Ovary (tissue), 9 donors: ENCODE data around the gene EEF1AKMT4. TPM values are rescaled to one million over a fixed set of nuclear protein-coding genes. Genes with fewer than 3 reads are reported as not detected.

Experiments
- DNase-seq, 5 donors: peaks; one replicate each; pipeline ENCODE4 v3.0.0-alpha.2; 2019 to 2020
- H3K27ac ChIP-seq, 2 donors: fragments of 200-600 bp; one replicate each; pipeline versions ENCODE4 v1.5.1 to v1.8.0; 2019 to 2022
- H3K27me3 ChIP-seq: fragments of 200-600 bp; one replicate; pipeline ENCODE4 v1.8.0; 2022
- H3K36me3 ChIP-seq: fragments of 200-600 bp; sonication (generic); one replicate; pipeline ENCODE4 v1.5.1; 2019
- H3K4me1 ChIP-seq: one replicate; pipeline ENCODE4 v1.8.1; 2013; ENCODE audit warnings: mild to moderate bottlenecking, moderate library complexity; ENCODE audit not compliant: insufficient read depth
- H3K4me3 ChIP-seq: fragments of 200-600 bp; sonication (generic); one replicate; pipeline ENCODE4 v1.5.1; 2017
- H3K9me3 ChIP-seq, 2 donors: fragments of 200-600 bp in 1 of 2; sonication (generic) in 1 of 2; one replicate each; pipeline versions ENCODE4 v1.5.1 to v1.8.1; 2013 to 2019; ENCODE audit warnings: mild to moderate bottlenecking in 1 of 2, moderate library complexity in 1 of 2
- EP300 ChIP-seq: sonication (generic); formaldehyde crosslinking; IDR thresholded peaks from one replicate; pipeline ENCODE4 v1.6.1; 2017; ENCODE audit warnings: antibody characterized with exemption
- POLR2A ChIP-seq: fragments of 450-650 bp; IDR thresholded peaks from one replicate; pipeline ENCODE4 v1.6.1; 2017; ENCODE audit warnings: antibody characterized with exemption, mild to moderate bottlenecking, moderate library complexity
- WGBS, 3 donors: extraction: QIAGEN DNeasy Blood & Tissue Kit in 1 of 3; methylation state at CpG; one replicate each; pipeline versions ENCODE4 v1.1.5 to v1.1.7; 2013 to 2017; 5-methylcytosine and 5-hydroxymethylcytosine counted together
- intact Hi-C, 4 donors: fragments of 100-400 bp; cut with DNase I; formaldehyde crosslinking; loops; one replicate each; pipeline versions ENCODE4 v1.11.0 to v1.15.1; 2022 to 2023
- polyA plus RNA-seq, 2 donors: library from polyadenylated mRNA; stranded (reverse); fragments of 200-250 nt in 1 of 2; fragments of 350-450 nt in 1 of 2; fragmentation: Illumina TruSeq in 1 of 2; extraction: RNeasy Lipid Tissue Mini Kit (QIAGEN cat#74804) in 1 of 2; gene quantifications; one replicate each; pipeline ENCODE4 v1.2.3, GENCODE V29; 2013 to 2014
- total RNA-seq, 7 donors: library from RNA; depleted of rRNA in 2 of 7; stranded (reverse); fragments of >200 nt in 2 of 7; fragmentation: NEBNext Ultra II Directional in 3 of 7; extraction: Animal tissue kit (Norgen Biotek cat#: 25700) in 3 of 7; gene quantifications; one replicate each; pipeline versions ENCODE4 v1.1.0 to v1.2.4, GENCODE V29; 2016 to 2023
- TF ChIP-seq, protein P1 (sequence below), 3 donors: fragments of 450-650 bp in 2 of 3; fragments of 200-600 bp in 1 of 3; IDR thresholded peaks; one replicate each; pipeline versions ENCODE4 v1.5.1 to v1.8.0; 2016 to 2022; ENCODE audit warnings: antibody characterized with exemption in 3 of 3, mild to moderate bottlenecking in 1 of 3
- donor health status: DM: no; HTN: no; CAD: no; lungs with moderate emphysema.
- donor health status: DM: no; HTN: no; CAD: no.
- donor health status: Bipolar disorder and iron deficiency.
- donor health status: DM: yes; HTN: yes; CAD: no.
- donor health status: DM: no; HTN: no; CAD: no.
- donor health status: DM: yes; HTN: yes; CAD: no.

Gene EEF1AKMT4
- total and polyA plus RNA-seq, 9 donors, result 0.87 to 3.3 (median 2.0) TPM

DNA sequence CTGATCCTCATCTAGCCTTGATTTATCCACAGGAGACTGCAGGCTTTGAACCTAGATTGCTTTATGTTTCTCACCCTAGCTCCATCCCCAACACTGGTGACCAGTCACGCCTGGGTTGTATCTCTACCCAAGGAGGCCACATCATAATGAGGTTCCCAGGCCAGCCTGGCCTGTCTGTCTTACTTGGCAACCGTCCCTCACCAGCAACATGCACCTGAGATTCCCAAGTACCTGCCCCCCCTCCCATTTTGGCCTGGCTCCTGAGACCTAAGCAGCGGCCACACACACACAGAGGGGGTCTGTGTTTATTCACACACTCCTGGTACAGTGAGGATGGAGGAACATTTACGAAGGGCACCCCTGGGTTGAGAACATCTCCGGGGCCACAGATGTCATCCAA is 9.5 kb downstream of the EEF1AKMT4 start:
- intact Hi-C loops, result loop anchor here in 1 of 4 donors (10.0 kb wide), 1 partner anchor 364 kb away; no protein-coding TSS in a partner anchor
- no peak overlapping the region for H3K4me3 ChIP-seq
- H3K9me3 ChIP-seq, result no peaks in the 10 kb centered on the region
- DNase-seq, result no peak
- H3K27ac ChIP-seq, result no peak overlapping the region
- no peaks in the 10 kb centered on the region for H3K36me3 ChIP-seq
- TF ChIP-seq, protein P1, sequence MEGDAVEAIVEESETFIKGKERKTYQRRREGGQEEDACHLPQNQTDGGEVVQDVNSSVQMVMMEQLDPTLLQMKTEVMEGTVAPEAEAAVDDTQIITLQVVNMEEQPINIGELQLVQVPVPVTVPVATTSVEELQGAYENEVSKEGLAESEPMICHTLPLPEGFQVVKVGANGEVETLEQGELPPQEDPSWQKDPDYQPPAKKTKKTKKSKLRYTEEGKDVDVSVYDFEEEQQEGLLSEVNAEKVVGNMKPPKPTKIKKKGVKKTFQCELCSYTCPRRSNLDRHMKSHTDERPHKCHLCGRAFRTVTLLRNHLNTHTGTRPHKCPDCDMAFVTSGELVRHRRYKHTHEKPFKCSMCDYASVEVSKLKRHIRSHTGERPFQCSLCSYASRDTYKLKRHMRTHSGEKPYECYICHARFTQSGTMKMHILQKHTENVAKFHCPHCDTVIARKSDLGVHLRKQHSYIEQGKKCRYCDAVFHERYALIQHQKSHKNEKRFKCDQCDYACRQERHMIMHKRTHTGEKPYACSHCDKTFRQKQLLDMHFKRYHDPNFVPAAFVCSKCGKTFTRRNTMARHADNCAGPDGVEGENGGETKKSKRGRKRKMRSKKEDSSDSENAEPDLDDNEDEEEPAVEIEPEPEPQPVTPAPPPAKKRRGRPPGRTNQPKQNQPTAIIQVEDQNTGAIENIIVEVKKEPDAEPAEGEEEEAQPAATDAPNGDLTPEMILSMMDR (IDR thresholded peaks at IDR 0.05), result no peak
- TF ChIP-seq POLR2A (no peak), EP300 (no peak)
- H3K27me3 ChIP-seq, result peaks cover 5% of the 10 kb centered on the region
- H3K4me1 ChIP-seq, result peaks cover 13% of the 10 kb centered on the region
- WGBS, 3 donors, result 80 to 86% (median 85%) methylated on average over 5 of the region's 5 CpGs

DNA sequence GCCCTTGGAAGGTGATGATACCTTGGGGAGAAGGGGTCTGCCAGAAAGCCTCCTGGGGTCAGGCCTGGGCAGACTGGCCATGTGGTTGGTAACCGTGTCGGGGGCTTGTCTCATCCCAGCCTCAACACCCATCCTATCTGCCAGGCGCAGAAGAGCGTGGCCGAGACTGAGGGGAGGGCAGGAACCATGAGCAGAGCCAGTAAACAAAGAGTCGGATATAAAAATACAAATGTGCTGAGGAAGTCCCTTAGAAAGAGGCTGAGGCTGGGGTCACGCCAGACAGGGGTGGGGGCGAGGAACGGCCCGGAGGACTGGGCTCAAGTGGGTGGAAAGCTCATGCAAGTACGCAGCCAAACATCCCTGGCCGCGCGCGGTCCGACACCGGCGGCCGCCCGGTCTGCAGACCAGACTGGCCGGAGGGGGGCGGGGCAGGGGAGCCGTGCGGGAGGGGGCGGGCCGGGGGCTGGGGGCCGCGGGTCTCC is 10.0 kb downstream of the EEF1AKMT4 start:
- intact Hi-C loops, result loop anchor here in 1 of 4 donors (10.0 kb wide), 1 partner anchor 365 kb away; no protein-coding TSS in a partner anchor
- Histone ChIP-seq H3K9me3 (no peaks in the 10 kb centered on the region), H3K4me3 (no peak overlapping the region), H3K27me3 (peaks cover 5% of the 10 kb centered on the region), H3K27ac (no peak overlapping the region), H3K36me3 (no peaks in the 10 kb centered on the region), H3K4me1 (peaks cover 13% of the 10 kb centered on the region)
- TF ChIP-seq EP300 (no peak), POLR2A (no peak)
- TF ChIP-seq, protein P1 (IDR thresholded peaks at IDR 0.05), result no peak
- DNase-seq, result peak in 1 of 5 donors; percentile 40
- 5 to 16% (median 10%) methylated on average over 19 to 28 of the region's 28 CpGs for WGBS, 3 donors

DNA sequence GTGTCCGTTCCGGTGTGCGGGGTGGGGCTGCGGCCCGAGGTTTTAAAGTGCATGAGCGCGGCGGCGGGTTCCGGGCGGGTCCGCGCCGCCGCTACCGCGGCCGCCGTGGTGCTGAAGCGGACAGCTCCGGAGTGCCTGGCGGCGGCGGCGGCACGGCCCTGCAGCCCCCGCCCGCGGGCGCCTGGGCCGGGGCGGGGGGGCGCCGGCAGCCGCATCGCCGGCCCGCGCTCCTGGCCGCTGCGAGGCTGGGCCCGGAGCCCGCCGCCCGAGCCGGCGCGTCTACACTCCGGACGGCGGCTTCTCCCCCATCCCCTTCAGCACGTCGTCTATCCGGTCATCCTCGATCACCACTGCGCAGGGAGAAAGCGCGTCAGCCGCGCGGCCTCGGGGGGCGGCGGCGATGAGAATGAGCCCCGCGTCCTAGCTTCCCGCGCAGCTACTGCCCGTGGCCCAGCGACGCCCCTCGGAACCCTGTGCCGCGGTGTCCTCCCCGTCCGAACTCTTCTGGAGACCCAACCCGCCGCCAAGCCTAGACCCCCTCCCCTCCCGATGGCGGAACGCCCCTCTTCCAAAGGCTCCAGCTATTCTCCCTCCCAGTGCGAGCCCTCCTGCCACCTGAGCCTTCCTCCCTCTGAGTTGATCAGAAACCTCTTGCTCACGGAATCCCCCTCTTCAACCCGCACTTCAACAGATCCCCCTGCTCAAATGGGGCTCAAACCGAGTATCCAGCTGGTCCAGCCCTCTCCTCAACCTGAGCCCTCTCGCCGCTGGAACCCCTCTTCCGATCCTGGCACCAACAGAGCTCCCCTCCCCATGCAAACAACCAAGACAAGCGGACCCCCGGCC is 10.6 kb downstream of the EEF1AKMT4 start:
- intact Hi-C loops, result loop anchor here in 1 of 4 donors (10.0 kb wide), 1 partner anchor 365 kb away; no protein-coding TSS in a partner anchor
- 0 to 1% (median 1%) methylated on average over 50 to 91 of the region's 91 CpGs for WGBS, 3 donors
- H3K27me3 ChIP-seq, result peaks cover 5% of the 10 kb centered on the region
- no peaks in the 10 kb centered on the region for H3K36me3 ChIP-seq
- no peaks in the 10 kb centered on the region for H3K9me3 ChIP-seq
- peaks cover 13% of the 10 kb centered on the region for H3K4me1 ChIP-seq
- H3K27ac ChIP-seq, result no peak overlapping the region
- H3K4me3 ChIP-seq, result no peak overlapping the region
- DNase-seq, result peak; percentile 30 to 74 (median 60)
- TF ChIP-seq, protein P1 (IDR thresholded peaks at IDR 0.05), result no peak
- TF ChIP-seq POLR2A, result no peak
- no peak for TF ChIP-seq EP300

DNA sequence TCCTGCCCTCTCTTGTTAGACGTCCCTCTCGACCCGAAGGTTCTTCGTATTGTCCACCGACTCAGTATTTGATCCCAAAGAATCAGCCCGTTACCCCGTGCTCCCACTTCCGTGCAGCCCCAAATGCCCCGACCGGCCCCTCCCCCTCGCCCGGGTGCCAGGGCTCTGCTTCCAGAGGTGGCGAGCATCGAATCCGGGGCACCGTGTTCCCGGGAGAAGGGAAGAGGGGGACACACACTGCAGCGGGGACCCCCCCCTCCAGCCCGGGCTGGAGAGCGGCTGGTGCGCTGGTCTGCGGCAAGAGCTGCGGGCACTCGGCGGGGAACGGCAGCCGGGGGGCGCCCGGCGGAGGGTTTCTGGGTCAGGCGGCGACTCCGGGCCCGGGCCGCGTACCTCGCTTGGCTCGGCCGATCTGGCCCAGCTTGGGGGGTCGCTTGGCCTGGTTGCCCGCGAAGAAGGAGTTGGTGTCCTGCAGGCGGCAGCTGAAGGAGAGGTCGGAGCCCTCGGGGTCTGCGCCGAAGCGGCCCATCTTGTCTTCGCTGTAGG is 11.3 kb downstream of the EEF1AKMT4 start:
- peaks cover 5% of the 10 kb centered on the region for H3K27me3 ChIP-seq
- H3K4me1 ChIP-seq, result peaks cover 13% of the 10 kb centered on the region
- H3K9me3 ChIP-seq, result no peaks in the 10 kb centered on the region
- peak overlapping the region; percentile 23 for H3K4me3 ChIP-seq
- TF ChIP-seq, protein P1 (IDR thresholded peaks at IDR 0.05), result no peak
- TF ChIP-seq POLR2A, result no peak
- no peak for TF ChIP-seq EP300
- intact Hi-C loops, result no loop called here
- no peak for DNase-seq
- H3K27ac ChIP-seq, result no peak overlapping the region
- WGBS, 3 donors, result 0 to 1% (median 1%) methylated on average over 34 to 49 of the region's 49 CpGs
- no peaks in the 10 kb centered on the region for H3K36me3 ChIP-seq
